ENCODE measurements around the gene EN2. TPM values are rescaled to one million over a fixed set of nuclear protein-coding genes. Genes with fewer than 3 reads are reported as not detected.

Gene EN2
- total RNA-seq: not detected
- long read RNA-seq: 0 reads

DNA sequence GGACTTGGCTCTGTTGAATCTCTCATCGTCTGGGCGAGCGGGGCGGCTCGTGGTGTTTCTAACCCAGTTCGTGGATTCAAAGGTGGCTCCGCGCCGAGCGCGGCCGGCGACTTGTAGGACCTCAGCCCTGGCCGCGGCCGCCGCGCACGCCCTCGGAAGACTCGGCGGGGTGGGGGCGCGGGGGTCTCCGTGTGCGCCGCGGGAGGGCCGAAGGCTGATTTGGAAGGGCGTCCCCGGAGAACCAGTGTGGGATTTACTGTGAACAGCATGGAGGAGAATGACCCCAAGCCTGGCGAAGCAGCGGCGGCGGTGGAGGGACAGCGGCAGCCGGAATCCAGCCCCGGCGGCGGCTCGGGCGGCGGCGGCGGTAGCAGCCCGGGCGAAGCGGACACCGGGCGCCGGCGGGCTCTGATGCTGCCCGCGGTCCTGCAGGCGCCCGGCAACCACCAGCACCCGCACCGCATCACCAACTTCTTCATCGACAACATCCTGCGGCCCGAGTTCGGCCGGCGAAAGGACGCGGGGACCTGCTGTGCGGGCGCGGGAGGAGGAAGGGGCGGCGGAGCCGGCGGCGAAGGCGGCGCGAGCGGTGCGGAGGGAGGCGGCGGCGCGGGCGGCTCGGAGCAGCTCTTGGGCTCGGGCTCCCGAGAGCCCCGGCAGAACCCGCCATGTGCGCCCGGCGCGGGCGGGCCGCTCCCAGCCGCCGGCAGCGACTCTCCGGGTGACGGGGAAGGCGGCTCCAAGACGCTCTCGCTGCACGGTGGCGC, at the start of gene EN2:
Gene EN2 (plus strand): TSS at position 19 of the 767 bp plus-strand sequence. CDS start 249 bp downstream, at position 268.
- Histone ChIP-seq H3K36me3 (no peaks in the 10 kb centered on the region), H3K27ac (no peak within 1 kb of the TSS), H3K9me3 (no peaks in the 10 kb centered on the region), H3K27me3 (peaks cover 4 to 90% of the 10 kb centered on the region in 2 donors), H3K4me1 (peaks cover 0 to 21% (median 0%) of the 10 kb centered on the region in 4 donors), H3K4me3 (peak within 1 kb of the TSS; percentile 25 to 50 (median 43))
- ATAC-seq (peak in 1 of 4 donors; percentile 23), DNase-seq (no peak)
- WGBS (ENCODE audit: insufficient coverage, low coverage, low lambda C conversion rate, missing lambda C conversion rate): under 1% methylated on average over 23 of the region's 105 CpGs
- TF ChIP-seq, protein P1, sequence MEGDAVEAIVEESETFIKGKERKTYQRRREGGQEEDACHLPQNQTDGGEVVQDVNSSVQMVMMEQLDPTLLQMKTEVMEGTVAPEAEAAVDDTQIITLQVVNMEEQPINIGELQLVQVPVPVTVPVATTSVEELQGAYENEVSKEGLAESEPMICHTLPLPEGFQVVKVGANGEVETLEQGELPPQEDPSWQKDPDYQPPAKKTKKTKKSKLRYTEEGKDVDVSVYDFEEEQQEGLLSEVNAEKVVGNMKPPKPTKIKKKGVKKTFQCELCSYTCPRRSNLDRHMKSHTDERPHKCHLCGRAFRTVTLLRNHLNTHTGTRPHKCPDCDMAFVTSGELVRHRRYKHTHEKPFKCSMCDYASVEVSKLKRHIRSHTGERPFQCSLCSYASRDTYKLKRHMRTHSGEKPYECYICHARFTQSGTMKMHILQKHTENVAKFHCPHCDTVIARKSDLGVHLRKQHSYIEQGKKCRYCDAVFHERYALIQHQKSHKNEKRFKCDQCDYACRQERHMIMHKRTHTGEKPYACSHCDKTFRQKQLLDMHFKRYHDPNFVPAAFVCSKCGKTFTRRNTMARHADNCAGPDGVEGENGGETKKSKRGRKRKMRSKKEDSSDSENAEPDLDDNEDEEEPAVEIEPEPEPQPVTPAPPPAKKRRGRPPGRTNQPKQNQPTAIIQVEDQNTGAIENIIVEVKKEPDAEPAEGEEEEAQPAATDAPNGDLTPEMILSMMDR (IDR thresholded peaks at IDR 0.05): no peak
- TF ChIP-seq POLR2A (IDR thresholded peaks at IDR 0.05): no peak
- intact Hi-C loops (cut with DNase I): no loop called here

DNA sequence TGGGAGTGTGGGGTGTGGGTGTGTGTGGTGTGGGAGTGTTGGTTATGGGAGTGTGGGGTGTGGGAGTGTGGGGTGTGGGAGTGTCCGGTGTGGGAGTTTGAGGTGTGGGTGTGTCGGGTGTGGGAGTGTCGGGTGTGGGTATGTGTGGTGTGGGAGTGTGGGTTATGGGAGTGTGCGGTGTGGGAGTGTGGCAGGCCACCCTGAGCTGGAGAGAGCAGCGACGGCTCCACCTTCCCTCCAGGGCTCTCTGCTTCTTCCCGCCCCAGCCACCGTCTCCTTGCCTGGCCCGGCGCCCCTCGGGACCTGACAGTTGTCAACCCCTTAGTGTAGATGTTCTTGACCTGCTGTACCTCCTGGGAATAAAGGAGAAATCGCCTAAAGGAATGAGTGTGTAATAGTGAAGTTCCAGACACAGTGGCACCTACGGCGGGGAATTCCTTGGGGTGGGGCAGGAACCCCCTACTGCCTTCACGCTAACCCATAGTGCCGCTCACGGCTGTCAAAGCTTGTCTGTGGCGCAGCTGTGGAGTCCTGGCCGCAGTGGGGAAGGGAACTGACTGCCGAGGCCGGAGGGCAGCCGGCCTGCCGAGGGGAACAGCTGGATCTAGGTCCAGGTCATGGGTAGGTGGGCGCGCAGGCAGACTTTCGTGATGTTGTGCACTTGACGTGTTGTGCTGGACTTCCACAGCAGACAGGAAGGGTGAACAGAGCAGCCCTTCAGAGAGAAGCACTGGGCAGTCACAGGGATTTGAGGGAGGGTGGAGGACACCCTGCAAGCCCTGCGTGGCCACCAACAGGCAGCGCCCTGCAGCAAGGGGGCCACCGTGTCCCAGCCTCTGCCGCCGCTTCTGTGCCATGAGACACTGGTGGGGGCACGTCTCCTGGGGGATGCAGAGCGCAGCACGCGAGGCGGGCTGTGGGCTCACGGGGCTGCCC, 49.0 kb upstream of the EN2 start:
- H3K36me3 ChIP-seq: no peaks in the 10 kb centered on the region
- H3K4me1 ChIP-seq: no peaks in the 10 kb centered on the region
- no peak overlapping the region for H3K4me3 ChIP-seq
- WGBS (ENCODE audit: insufficient coverage, low coverage, low lambda C conversion rate, missing lambda C conversion rate): 14% methylated on average over 9 of the region's 38 CpGs
- intact Hi-C loops (cut with DNase I): no loop called here
- ATAC-seq (no peak), DNase-seq (peak in 1 of 3 donors; percentile 44)
- H3K27ac ChIP-seq: no peak overlapping the region
- no peaks in the 10 kb centered on the region for H3K9me3 ChIP-seq
- TF ChIP-seq, protein P1 (IDR thresholded peaks at IDR 0.05): no peak
- TF ChIP-seq POLR2A (IDR thresholded peaks at IDR 0.05): no peak
- no peaks in the 10 kb centered on the region for H3K27me3 ChIP-seq

DNA sequence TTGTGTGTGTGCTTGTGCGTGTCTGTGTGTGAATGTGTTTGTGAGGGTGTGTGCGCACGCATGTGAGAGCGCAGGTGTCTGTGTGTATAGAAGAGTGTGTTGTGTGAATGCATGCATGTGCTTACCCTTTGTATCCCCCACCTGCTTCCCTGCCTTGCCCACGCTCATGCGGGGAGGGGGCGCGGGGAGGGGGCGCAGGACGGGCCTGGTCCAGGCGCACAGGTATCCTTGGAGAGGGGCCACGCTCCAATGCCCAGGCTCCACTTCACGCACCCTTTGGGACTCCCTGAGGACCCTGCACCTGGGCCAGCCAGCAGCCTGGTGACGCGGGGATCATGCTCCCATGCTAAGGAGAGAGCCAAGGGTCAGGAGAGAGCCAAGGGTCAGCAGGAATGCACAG, 47.9 kb upstream of the EN2 start:
- WGBS (ENCODE audit: insufficient coverage, low coverage, low lambda C conversion rate, missing lambda C conversion rate): 57% methylated on average over 2 of the region's 15 CpGs
- DNase-seq (no peak), ATAC-seq (no peak)
- Histone ChIP-seq H3K27me3 (no peaks in the 10 kb centered on the region), H3K4me1 (no peaks in the 10 kb centered on the region), H3K9me3 (no peaks in the 10 kb centered on the region), H3K4me3 (no peak overlapping the region), H3K27ac (no peak overlapping the region), H3K36me3 (no peaks in the 10 kb centered on the region)
- TF ChIP-seq, protein P1 (IDR thresholded peaks at IDR 0.05): no peak
- no peak for TF ChIP-seq POLR2A (IDR thresholded peaks at IDR 0.05)
- intact Hi-C loops (cut with DNase I): no loop called here

DNA sequence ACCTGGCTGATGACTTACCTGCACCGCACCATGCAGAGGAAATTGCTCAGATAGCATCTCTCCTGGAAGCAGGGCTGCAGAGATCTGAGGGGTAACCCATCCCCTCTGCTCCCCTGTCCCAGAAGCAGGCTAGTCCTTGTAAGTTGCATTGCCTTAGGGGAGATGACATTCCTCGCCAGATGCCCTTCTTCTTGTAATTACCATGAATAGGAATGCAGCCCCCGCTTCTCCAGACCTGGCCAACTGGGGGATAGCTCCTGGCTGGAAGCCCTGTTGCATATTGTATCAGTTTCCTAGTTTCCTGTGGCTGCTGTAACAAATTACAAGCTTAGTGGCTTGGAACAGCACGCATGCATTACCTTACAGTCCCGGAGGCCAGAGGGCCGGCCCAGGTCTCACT, 47.5 kb upstream of the EN2 start:
- WGBS (ENCODE audit: insufficient coverage, low coverage, low lambda C conversion rate, missing lambda C conversion rate): no CpG with 5 or more reads among the region's 6 CpGs
- DNase-seq: no peak
- H3K27me3 ChIP-seq: no peaks in the 10 kb centered on the region
- intact Hi-C loops (cut with DNase I): no loop called here
- no peak for ATAC-seq
- no peaks in the 10 kb centered on the region for H3K9me3 ChIP-seq
- no peaks in the 10 kb centered on the region for H3K36me3 ChIP-seq
- H3K4me3 ChIP-seq: no peak overlapping the region
- no peak for TF ChIP-seq POLR2A (IDR thresholded peaks at IDR 0.05)
- TF ChIP-seq, protein P1 (IDR thresholded peaks at IDR 0.05): no peak
- no peaks in the 10 kb centered on the region for H3K4me1 ChIP-seq
- H3K27ac ChIP-seq: no peak overlapping the region

Data from right lobe of liver (tissue), 6 donors.